ENCODE results near the gene MTA2. TPM values are rescaled to one million over a fixed set of nuclear protein-coding genes. Genes with fewer than 3 reads are reported as not detected.

MTA2 gene
- total and polyA plus RNA-seq, 2 of the 8 experiments (the other 6 are each of a cell fraction or from before 2014, with no cell fraction given) = 25.7 to 114 TPM

- CTCF ChIA-PET (ENCODE audit: partially characterized antibody) = interaction anchor here (0.6 to 10.9 kb wide), 12 partner anchors 9 to 1861 kb away, joined by 3 to 161 read pairs (median 6); partner anchors contain the start of gene AHNAK
- H3K36me3 ChIP-seq (ENCODE audit: control insufficient read depth in 2 of 4, insufficient read depth in 4 of 4, low read length in 3 of 4) = peaks cover 14 to 33% (median 23%) of the 10 kb centered on the region in 4 experiments
- peaks cover 32 to 68% (median 39%) of the 10 kb centered on the region in 4 experiments for H3K4me1 ChIP-seq (replicated peaks in 1 of 4; ENCODE audit: control insufficient read depth in 3 of 4, insufficient read depth in 4 of 4, low read length in 3 of 4)
- TF ChIP-seq SRF (IDR thresholded peaks at IDR 0.05; ENCODE audit: low read depth, low read length) (no peak), RFX5 (IDR thresholded peaks at IDR 0.05; ENCODE audit: borderline replicate concordance, low read depth, low read length) (peak; percentile 99), MAFK (IDR thresholded peaks at IDR 0.05; ENCODE audit: low read depth, low read length) (no peak), EP300 (IDR thresholded peaks at IDR 0.05; ENCODE audit: borderline replicate concordance in 1 of 2, low read depth in 2 of 2, low read length in 2 of 2) (no peak), JUND (IDR thresholded peaks at IDR 0.05; ENCODE audit: low read length) (peak; percentile 4; the same call in 1 of the 2 replicates), EGR1 (IDR thresholded peaks at IDR 0.05; ENCODE audit: borderline replicate concordance, low read depth, low read length) (no peak), SUZ12 (IDR thresholded peaks at IDR 0.05; ENCODE audit: low read length) (no peak)
- TF ChIP-seq, protein P1, sequence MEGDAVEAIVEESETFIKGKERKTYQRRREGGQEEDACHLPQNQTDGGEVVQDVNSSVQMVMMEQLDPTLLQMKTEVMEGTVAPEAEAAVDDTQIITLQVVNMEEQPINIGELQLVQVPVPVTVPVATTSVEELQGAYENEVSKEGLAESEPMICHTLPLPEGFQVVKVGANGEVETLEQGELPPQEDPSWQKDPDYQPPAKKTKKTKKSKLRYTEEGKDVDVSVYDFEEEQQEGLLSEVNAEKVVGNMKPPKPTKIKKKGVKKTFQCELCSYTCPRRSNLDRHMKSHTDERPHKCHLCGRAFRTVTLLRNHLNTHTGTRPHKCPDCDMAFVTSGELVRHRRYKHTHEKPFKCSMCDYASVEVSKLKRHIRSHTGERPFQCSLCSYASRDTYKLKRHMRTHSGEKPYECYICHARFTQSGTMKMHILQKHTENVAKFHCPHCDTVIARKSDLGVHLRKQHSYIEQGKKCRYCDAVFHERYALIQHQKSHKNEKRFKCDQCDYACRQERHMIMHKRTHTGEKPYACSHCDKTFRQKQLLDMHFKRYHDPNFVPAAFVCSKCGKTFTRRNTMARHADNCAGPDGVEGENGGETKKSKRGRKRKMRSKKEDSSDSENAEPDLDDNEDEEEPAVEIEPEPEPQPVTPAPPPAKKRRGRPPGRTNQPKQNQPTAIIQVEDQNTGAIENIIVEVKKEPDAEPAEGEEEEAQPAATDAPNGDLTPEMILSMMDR (IDR thresholded peaks at IDR 0.05; ENCODE audit: control extremely low read depth in 1 of 3, insufficient read depth in 1 of 3, low read depth in 1 of 3, low read length in 3 of 3) = no peak
These were observed 45.4 kb downstream of the MTA2 start for GRCh38 chr11:62556108-62556874.

More at GRCh38 chr11:62556108-62556874, 45.4 kb downstream of the MTA2 start:
- Histone ChIP-seq H3K79me2 (ENCODE audit: control insufficient read depth in 1 of 2, insufficient read depth in 2 of 2, low read length in 2 of 2) (peaks cover 0 to 13% of the 10 kb centered on the region in 2 experiments; a peak in 1 of 4 replicates), H3K9me3 (ENCODE audit: insufficient read depth in 2 of 2, low read depth in 1 of 2, low read length in 1 of 2) (no peaks in the 10 kb centered on the region), H3K4me2 (ENCODE audit: insufficient read depth in 1 of 2, low read depth in 2 of 2, low read length in 2 of 2) (peak overlapping the region; percentile 5 to 25; a peak in 3 of 4 replicates), H3K23ac (ENCODE audit: insufficient read length) (no peak overlapping the region), H3K27me3 (replicated peaks in 1 of 4; ENCODE audit: control insufficient read depth in 3 of 4, extremely low read depth in 1 of 4, insufficient read depth in 3 of 4, low read length in 3 of 4) (no peaks in the 10 kb centered on the region), H3K56ac (replicated peaks; ENCODE audit: insufficient read length, low read depth, low read length) (no peak overlapping the region), H2BK5ac (ENCODE audit: low read depth, low read length) (peak overlapping the region; percentile 64; the same call in 1 of the 2 replicates), H4K8ac (ENCODE audit: extremely low read depth, insufficient read depth, low read length) (peak overlapping the region; percentile 42; the same call in 1 of the 2 replicates), H2BK15ac (ENCODE audit: low read length) (0 out of 2 replicates have a peak overlapping the region, but pooled peaks have one; percentile 33), H2AK5ac (ENCODE audit: low read depth, low read length) (peak overlapping the region; percentile 11; the same call in 1 of the 2 replicates), H3K14ac (ENCODE audit: insufficient read length) (no peak overlapping the region), H3K79me1 (ENCODE audit: low read depth, low read length) (0 out of 2 replicates have a peak, but pooled peaks cover 3% of the 10 kb centered on the region), H3K23me2 (ENCODE audit: low read depth, low read length) (peaks cover 2% of the 10 kb centered on the region; the same call in 1 of the 2 replicates), H3K18ac (ENCODE audit: extremely low read depth, low read length) (peak overlapping the region; percentile 26; the same call in 1 of the 2 replicates), H3K4ac (replicated peaks; ENCODE audit: insufficient read length, low read depth, low read length) (no peak overlapping the region), H3K4me3 (ENCODE audit: extremely low read depth in 1 of 4, insufficient read depth in 2 of 4, low read depth in 3 of 4, low read length in 4 of 4) (no peak overlapping the region), H4K5ac (ENCODE audit: insufficient read length, low read depth, low read length) (no peak overlapping the region), H2BK12ac (ENCODE audit: low read depth, low read length) (peak overlapping the region; percentile 60; the same call in 1 of the 2 replicates), H3K9ac (replicated peaks in 1 of 4; ENCODE audit: extremely low read depth in 1 of 4, low read depth in 3 of 4, low read length in 3 of 4) (peak overlapping the region in 2 of 4 experiments; percentile 4 to 14; a peak in 3 of 7 replicates), H2AFZ (ENCODE audit: low read length) (no peak overlapping the region), H2BK120ac (replicated peaks; ENCODE audit: low read depth, low read length) (no peak overlapping the region), H3K27ac (ENCODE audit: low read depth, low read length) (peak overlapping the region; percentile 67), H4K20me1 (replicated peaks in 1 of 2; ENCODE audit: control insufficient read depth in 1 of 2, insufficient read depth in 2 of 2, low read length in 2 of 2) (peaks cover 8 to 31% of the 10 kb centered on the region in 2 experiments), H4K91ac (replicated peaks; ENCODE audit: insufficient read length, low read length) (no peak overlapping the region), H2BK20ac (ENCODE audit: low read length) (no peak overlapping the region)
- DNase-seq (ENCODE audit: low read depth in 1 of 2, low spot score in 2 of 2) (peak; percentile 63 to 77), FAIRE-seq (no peak)
- 56% methylated on average over 12 of the region's 14 CpGs; no CpG with 5 or more reads in 1 of the 2 experiments for WGBS, 2 experiments (ENCODE audit: extremely low coverage in 1 of 2, insufficient coverage in 1 of 2, insufficient read length in 1 of 2, insufficient replicate concordance in 2 of 2, low coverage in 1 of 2, low lambda C conversion rate in 2 of 2, missing lambda C conversion rate in 1 of 2)
- POLR2A ChIA-PET (ENCODE audit: partially characterized antibody) = interaction anchor here (0.9 to 20.3 kb wide), 15 partner anchors 9 to 149 kb away, joined by 3 to 336 read pairs (median 4); partner anchors contain the start of genes AHNAK, C11orf98, CSKMT and EEF1G

All from H1 (cell line).